Adrenal gland (tissue), 12 donors: Measurements from ENCODE around the gene KDM7A. TPM values are rescaled to one million over a fixed set of nuclear protein-coding genes. Genes with fewer than 3 reads are reported as not detected.
A peak's percentile ranks its signal among the peaks of the same experiment; 100 is the strongest.

Experiments
- DNase-seq, 7 donors: peaks; one replicate each; pipeline ENCODE4 v3.0.0-alpha.2; 2019 to 2020
- H3K27ac ChIP-seq, 5 donors: fragments of 200-600 bp; sonication (generic) in 4 of 5; 1 replicate in 3 of 5; 2 replicates in 2 of 5; pipeline versions ENCODE4 v1.5.1 to v1.8.0; 2016 to 2020; ENCODE audit warnings: mild to moderate bottlenecking in 1 of 5
- H3K27me3 ChIP-seq: fragments of 200-600 bp; 2 replicates; pipeline ENCODE4 v1.8.0; 2021
- H3K36me3 ChIP-seq, 2 donors: fragments of 200-600 bp; replicated peaks in 1 of 2; 1 replicate in 1 of 2; 2 replicates in 1 of 2; pipeline versions ENCODE4 v1.5.1 to v1.8.0; 2018 to 2022
- H3K4me1 ChIP-seq, 2 donors: fragments of 200-600 bp; replicated peaks in 1 of 2; 1 replicate in 1 of 2; 2 replicates in 1 of 2; pipeline versions ENCODE4 v1.5.1 to v1.8.0; 2018 to 2021
- H3K4me3 ChIP-seq, 4 donors: fragments of 200-600 bp; sonication (generic) in 3 of 4; one replicate each; pipeline ENCODE4 v1.5.1; 2016 to 2018
- H3K9me3 ChIP-seq, 3 donors: fragments of 200-600 bp; sonication (generic) in 1 of 3; replicated peaks in 1 of 3; 1 replicate in 2 of 3; 2 replicates in 1 of 3; pipeline versions ENCODE4 v1.5.1 to v1.8.0; 2016 to 2021
- POLR2A ChIP-seq, 2 donors: fragments of 450-650 bp; IDR thresholded peaks; one replicate each; pipeline ENCODE4 v1.6.1; 2017; ENCODE audit warnings: antibody characterized with exemption in 2 of 2, mild to moderate bottlenecking in 2 of 2, moderate library complexity in 1 of 2
- WGBS, 4 donors: extraction: QIAGEN DNeasy Blood & Tissue Kit in 2 of 4; methylation state at CpG; one replicate each; pipeline versions ENCODE4 v1.1.5 to v1.1.7; 2013 to 2017; 5-methylcytosine and 5-hydroxymethylcytosine counted together
- intact Hi-C, 2 donors: fragments of 100-400 bp; cut with DNase I; formaldehyde crosslinking; loops; one replicate each; pipeline versions ENCODE4 v1.14.1 to v1.15.0; 2022 to 2023
- polyA plus RNA-seq, 3 donors: library from polyadenylated mRNA; stranded (reverse); fragments of 200-250 nt in 2 of 3; fragments of 350-450 nt in 1 of 3; fragmentation: Illumina TruSeq in 1 of 3; extraction: RNeasy Lipid Tissue Mini Kit (QIAGEN cat#74804) in 1 of 3; gene quantifications; one replicate each; pipeline ENCODE4 v1.2.3, GENCODE V29; 2013 to 2014
- total RNA-seq, 9 donors: library from RNA; depleted of rRNA in 4 of 9; stranded (reverse); fragments of >200 nt in 4 of 9; fragments of 120-200 nt in 1 of 9; fragmentation: NEBNext Ultra II Directional in 1 of 9; extraction: Animal tissue kit (Norgen Biotek cat#: 25700) in 1 of 9; gene quantifications; one replicate each; pipeline versions ENCODE4 v1.1.0 to v1.2.4, GENCODE V29; 2013 to 2023
- TF ChIP-seq, protein P1 (sequence below), 6 experiments: fragments of 450-650 bp in 4 of 6; fragments of 200-600 bp in 2 of 6; sonication (generic) in 1 of 6; IDR thresholded peaks; 1 replicate in 5 of 6; 2 replicates in 1 of 6; pipeline versions ENCODE4 v1.5.1 to v1.8.0; 2016 to 2021; ENCODE audit warnings: antibody characterized with exemption in 6 of 6, mild to moderate bottlenecking in 2 of 6, moderate library complexity in 1 of 6
- donor health status: healthy with polysubstance abuse.
- donor health status: Bipolar disorder and iron deficiency.
- donor health status: DM: yes; HTN: yes; CAD: no.
- donor health status: DM: no; HTN: no; CAD: no.
- donor health status: DM: no; HTN: no; CAD: no.
- donor health status: DM: yes; HTN: yes; CAD: no.

KDM7A gene
- total and polyA plus RNA-seq, 12 donors = 1.4 to 10.5 (median 4.7) TPM

DNA sequence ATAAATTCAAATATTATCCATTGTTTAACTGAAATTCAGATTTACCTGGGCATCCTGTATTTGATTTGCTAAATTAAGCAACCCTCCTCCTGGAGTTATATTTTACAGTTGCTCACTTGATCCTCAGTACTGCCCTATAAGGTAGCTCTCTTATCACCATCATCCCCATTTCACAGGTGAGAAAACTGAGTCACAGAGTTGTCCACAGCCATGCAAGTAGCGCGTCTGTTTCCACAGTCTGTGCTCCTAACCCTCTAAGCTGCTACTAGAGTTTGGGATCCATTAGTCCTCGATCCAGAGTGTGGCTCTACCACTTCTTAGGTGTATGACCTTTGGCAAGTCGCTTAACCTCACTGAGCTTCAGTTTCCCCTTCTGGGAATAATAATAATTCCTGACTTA lies 34.9 kb upstream of the KDM7A start:
- no peaks in the 10 kb centered on the region for H3K27me3 ChIP-seq
- TF ChIP-seq, protein P1, sequence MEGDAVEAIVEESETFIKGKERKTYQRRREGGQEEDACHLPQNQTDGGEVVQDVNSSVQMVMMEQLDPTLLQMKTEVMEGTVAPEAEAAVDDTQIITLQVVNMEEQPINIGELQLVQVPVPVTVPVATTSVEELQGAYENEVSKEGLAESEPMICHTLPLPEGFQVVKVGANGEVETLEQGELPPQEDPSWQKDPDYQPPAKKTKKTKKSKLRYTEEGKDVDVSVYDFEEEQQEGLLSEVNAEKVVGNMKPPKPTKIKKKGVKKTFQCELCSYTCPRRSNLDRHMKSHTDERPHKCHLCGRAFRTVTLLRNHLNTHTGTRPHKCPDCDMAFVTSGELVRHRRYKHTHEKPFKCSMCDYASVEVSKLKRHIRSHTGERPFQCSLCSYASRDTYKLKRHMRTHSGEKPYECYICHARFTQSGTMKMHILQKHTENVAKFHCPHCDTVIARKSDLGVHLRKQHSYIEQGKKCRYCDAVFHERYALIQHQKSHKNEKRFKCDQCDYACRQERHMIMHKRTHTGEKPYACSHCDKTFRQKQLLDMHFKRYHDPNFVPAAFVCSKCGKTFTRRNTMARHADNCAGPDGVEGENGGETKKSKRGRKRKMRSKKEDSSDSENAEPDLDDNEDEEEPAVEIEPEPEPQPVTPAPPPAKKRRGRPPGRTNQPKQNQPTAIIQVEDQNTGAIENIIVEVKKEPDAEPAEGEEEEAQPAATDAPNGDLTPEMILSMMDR (IDR thresholded peaks at IDR 0.05) = no peak
- no peak for TF ChIP-seq POLR2A (IDR thresholded peaks at IDR 0.05)
- no peaks in the 10 kb centered on the region for H3K4me1 ChIP-seq
- no peak overlapping the region for H3K4me3 ChIP-seq
- no peaks in the 10 kb centered on the region for H3K9me3 ChIP-seq
- no peaks in the 10 kb centered on the region for H3K36me3 ChIP-seq
- DNase-seq = no peak
- 87 to 100% (median 93%) methylated on average over 4 of the region's 4 CpGs for WGBS, 4 donors
- intact Hi-C loops = no loop called here
- no peak overlapping the region for H3K27ac ChIP-seq

DNA sequence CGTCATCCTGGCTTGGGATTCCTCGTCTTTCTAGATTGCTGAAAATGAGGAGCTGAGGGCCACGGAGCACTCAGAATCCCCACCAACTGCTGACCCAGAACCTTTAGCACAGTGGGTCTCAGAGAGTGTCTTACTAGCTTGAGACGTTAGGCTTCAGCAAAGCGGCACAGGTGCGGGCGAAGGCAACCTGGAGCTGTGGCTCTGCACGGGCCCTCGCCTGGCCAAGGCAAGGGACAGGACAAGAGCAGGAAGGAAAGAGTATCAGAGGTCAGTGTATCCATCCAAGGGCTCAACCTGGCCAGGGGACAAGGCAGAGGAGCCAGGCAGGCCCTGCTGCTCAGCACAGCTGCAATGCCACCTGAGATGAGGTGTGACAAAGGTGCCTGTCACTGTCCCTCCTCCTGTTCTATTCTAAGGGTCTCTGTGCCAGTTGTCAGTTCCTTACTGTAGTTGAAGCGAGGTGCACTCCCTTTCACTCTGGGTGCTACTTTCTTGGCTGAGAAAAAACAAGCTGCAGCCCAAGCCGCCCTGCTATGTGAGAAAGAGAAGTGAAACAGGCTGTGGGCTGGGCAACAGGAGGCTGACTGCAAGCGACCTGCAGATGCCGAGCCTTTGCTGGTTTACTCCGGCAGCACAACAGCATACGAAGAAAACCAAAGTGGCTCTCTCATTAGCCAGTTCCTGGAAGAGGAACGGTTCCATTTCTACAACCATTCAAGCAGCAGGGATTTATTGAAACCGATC lies 33.3 kb upstream of the KDM7A start:
- TF ChIP-seq POLR2A (IDR thresholded peaks at IDR 0.05) = no peak
- TF ChIP-seq, protein P1 (IDR thresholded peaks at IDR 0.05) = no peak
- peak in 6 of 7 donors; percentile 18 to 67 (median 30) for DNase-seq
- no peaks in the 10 kb centered on the region for H3K9me3 ChIP-seq
- H3K4me1 ChIP-seq = no peaks in the 10 kb centered on the region
- 69 to 80% (median 76%) methylated on average over 16 to 17 of the region's 17 CpGs for WGBS, 4 donors
- H3K27ac ChIP-seq = no peak overlapping the region
- intact Hi-C loops = no loop called here
- no peaks in the 10 kb centered on the region for H3K27me3 ChIP-seq
- no peaks in the 10 kb centered on the region for H3K36me3 ChIP-seq
- no peak overlapping the region for H3K4me3 ChIP-seq

DNA sequence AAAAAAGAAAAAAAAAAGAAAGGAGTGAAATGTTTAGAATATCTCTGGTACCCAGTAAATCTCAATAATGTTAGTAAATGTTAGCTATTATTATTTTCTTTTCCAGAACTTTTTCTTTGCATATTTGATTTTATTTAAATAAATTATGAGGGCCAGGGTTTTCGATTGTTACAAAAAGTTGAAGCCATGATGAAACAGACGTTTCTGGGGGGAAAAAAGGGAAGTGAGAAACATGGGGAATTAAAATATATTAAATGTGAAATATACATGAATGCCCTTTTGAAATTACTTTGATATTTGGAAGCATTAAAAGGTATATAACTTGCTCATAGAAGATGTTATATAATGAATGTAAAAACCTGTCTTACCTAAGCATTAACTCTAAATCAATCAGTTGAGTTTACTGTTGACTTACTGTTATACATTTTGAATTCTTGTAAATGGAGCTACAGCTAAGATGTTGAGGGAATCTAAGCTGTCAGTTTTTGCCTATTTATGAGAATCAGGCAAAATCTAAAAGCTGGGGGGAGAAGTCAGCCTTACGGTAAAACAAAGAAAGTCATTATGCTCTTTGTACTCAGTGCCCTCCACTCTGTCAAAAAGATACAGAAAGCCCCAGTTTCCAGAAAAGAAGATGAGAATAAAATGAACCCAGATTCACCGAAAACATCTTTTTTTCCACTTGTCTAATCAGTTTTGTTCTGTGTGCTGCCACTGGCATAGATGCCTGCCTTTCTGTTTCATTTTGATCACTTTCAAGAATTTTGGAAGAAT lies 30.0 kb upstream of the KDM7A start:
- TF ChIP-seq, protein P1 (IDR thresholded peaks at IDR 0.05) = no peak
- intact Hi-C loops = no loop called here

DNA sequence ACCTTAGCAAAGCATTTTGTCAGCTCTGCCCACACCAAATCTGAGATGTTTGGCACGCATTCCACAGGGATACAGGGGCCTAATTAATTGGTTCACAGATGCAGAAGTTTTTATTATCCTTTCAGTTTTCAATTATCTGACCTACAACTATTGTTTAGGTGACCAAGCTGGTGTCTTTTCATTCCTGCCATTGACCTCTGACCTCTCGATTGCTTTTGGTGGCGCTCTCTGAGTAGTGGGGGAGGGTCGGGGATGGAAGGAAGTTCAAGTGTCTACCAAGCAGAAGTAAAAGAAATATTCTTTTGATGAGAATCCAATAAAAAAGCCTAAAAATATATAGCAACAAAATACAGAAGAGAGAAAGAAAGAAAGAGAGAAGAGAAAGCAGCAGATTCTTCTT lies 28.8 kb upstream of the KDM7A start:
- H3K9me3 ChIP-seq = no peaks in the 10 kb centered on the region
- intact Hi-C loops = no loop called here
- H3K27ac ChIP-seq = no peak overlapping the region
- H3K4me3 ChIP-seq = no peak overlapping the region
- H3K27me3 ChIP-seq = no peaks in the 10 kb centered on the region
- DNase-seq = no peak
- H3K4me1 ChIP-seq = no peaks in the 10 kb centered on the region
- WGBS, 4 donors = 55 to 77% (median 64%) methylated on average over 4 of the region's 4 CpGs
- TF ChIP-seq, protein P1 (IDR thresholded peaks at IDR 0.05) = no peak
- no peak for TF ChIP-seq POLR2A (IDR thresholded peaks at IDR 0.05)
- no peaks in the 10 kb centered on the region for H3K36me3 ChIP-seq

More for the DNA sequence above, 30.0 kb upstream of the KDM7A start:
- Histone ChIP-seq H3K4me1 (no peaks in the 10 kb centered on the region), H3K9me3 (no peaks in the 10 kb centered on the region), H3K4me3 (no peak overlapping the region), H3K27me3 (no peaks in the 10 kb centered on the region), H3K36me3 (no peaks in the 10 kb centered on the region), H3K27ac (no peak overlapping the region)
- no peak for DNase-seq
- WGBS, 4 donors = 67 to 76% (median 71%) methylated on average over 4 of the region's 4 CpGs
